GM19025 (cell line): ENCODE data around the gene DERA.
"Not testable (repeated sequence)": the region's sequence is repeated elsewhere in the genome, so short reads cannot be mapped to it uniquely, and the experiment has no call there.

ENCODE experiments used
- ATAC-seq: cut with Tn5 transposase; IDR thresholded peaks from one replicate; pipeline ENCODE4 v1.9.1; 2021; ENCODE audit warnings: mild to moderate bottlenecking, low read depth, moderate library complexity; ENCODE audit not compliant: unreplicated experiment

The DERA gene

GRCh38 chr12:15956413-15957185, 45.5 kb downstream of the DERA start:
- no peak for ATAC-seq

- ATAC-seq: no peak
Observed at GRCh38 chr12:15962760-15963159, 51.6 kb downstream of the DERA start.

GRCh38 chr12:15963271-15963670, 52.1 kb downstream of the DERA start:
- no peak for ATAC-seq

- ATAC-seq: no peak
Observed at GRCh38 chr12:15966426-15966825, 55.3 kb downstream of the DERA start.

GRCh38 chr12:15967053-15967452, 55.9 kb downstream of the DERA start:
- ATAC-seq: not testable (repeated sequence)

- ATAC-seq: no peak
Observed at GRCh38 chr12:15971211-15971610, 60.1 kb downstream of the DERA start.

- ATAC-seq: no peak
Observed at GRCh38 chr12:15972894-15973293, 61.8 kb downstream of the DERA start.

- ATAC-seq: no peak
Observed at GRCh38 chr12:15977999-15978951, 67.1 kb downstream of the DERA start.

GRCh38 chr12:15979096-15980092, 68.3 kb downstream of the DERA start:
- no peak for ATAC-seq

GRCh38 chr12:15982071-15982470, 70.9 kb downstream of the DERA start:
- no peak for ATAC-seq

- no peak for ATAC-seq
Observed at GRCh38 chr12:15982471-15982870, 71.3 kb downstream of the DERA start.

- ATAC-seq: no peak
Observed at GRCh38 chr12:15982921-15983320, 71.8 kb downstream of the DERA start.

- ATAC-seq: no peak
Observed at GRCh38 chr12:15984097-15984800, 73.1 kb downstream of the DERA start.

GRCh38 chr12:15984963-15985362, 73.8 kb downstream of the DERA start:
- no peak for ATAC-seq

GRCh38 chr12:15987696-15988095, 76.6 kb downstream of the DERA start:
- ATAC-seq: no peak

GRCh38 chr12:15988983-15989755, 78.0 kb downstream of the DERA start:
- no peak for ATAC-seq

- ATAC-seq: no peak
Observed at GRCh38 chr12:15995801-15996200, 84.7 kb downstream of the DERA start.

- ATAC-seq: no peak
Observed at GRCh38 chr12:15996254-15996653, 85.1 kb downstream of the DERA start.

- no peak for ATAC-seq
Observed at GRCh38 chr12:15996948-15997347, 85.8 kb downstream of the DERA start.
